B cell (primary cell): ENCODE results near the gene ZFPL1. TPM values are rescaled to one million over a fixed set of nuclear protein-coding genes. Genes with fewer than 3 reads are reported as not detected.

Experiments
- ATAC-seq: fragments of 200-7000 bp; cut with Tn5 transposase; one replicate; pipeline ENCODE4 v1.10.0; 2021; ENCODE audit warnings: low read depth, mild to moderate bottlenecking, moderate number of reproducible peaks, moderate library complexity
- CTCF ChIA-PET: fragments of 350-600 bp; sonication (Branson Sonifier 250); formaldehyde crosslinking; loops from one replicate; lab custom pipeline; 2021; ENCODE audit warnings: antibody characterized with exemption, inconsistent platforms; lab: Charles Lee
- POLR2A ChIA-PET: fragments of 350-600 bp; sonication (Branson Sonifier 250); formaldehyde crosslinking; loops from one replicate; lab custom pipeline; 2021; ENCODE audit warnings: antibody characterized with exemption; lab: Charles Lee
- DNase-seq: peaks from one replicate; pipeline ENCODE4 v3.0.0; 2013
- H2AFZ ChIP-seq: 2 replicates; pipeline ENCODE4 v1.6.1; 2012; ENCODE audit warnings: mild to moderate bottlenecking, low read depth, low read length; ENCODE audit not compliant: insufficient read depth, poor library complexity, severe bottlenecking
- H3K27ac ChIP-seq, 2 donors: 1 replicate in 1 of 2; 2 replicates in 1 of 2; pipeline ENCODE4 v1.5.1; 2012 to 2013; ENCODE audit warnings: low read length in 2 of 2, mild to moderate bottlenecking in 2 of 2, moderate library complexity in 1 of 2
- H3K27me3 ChIP-seq, 4 experiments: fragments of 200-600 bp in 1 of 4; sonication (generic) in 1 of 4; replicated peaks in 1 of 4; 1 replicate in 2 of 4; 2 replicates in 2 of 4; pipeline versions ENCODE4 v1.6.1 to v1.7.0; 2013 to 2016; ENCODE audit warnings: low read length in 3 of 4, mild to moderate bottlenecking in 2 of 4, mixed read lengths in 1 of 4, moderate library complexity in 1 of 4; ENCODE audit not compliant: insufficient read depth in 4 of 4, control insufficient read depth in 3 of 4; ENCODE audit errors: control extremely low read depth in 1 of 4
- H3K36me3 ChIP-seq, 2 experiments: replicated peaks in 1 of 2; 1 replicate in 1 of 2; 2 replicates in 1 of 2; pipeline versions ENCODE4 v1.6.1 to v1.7.1; 2013; ENCODE audit warnings: low read length in 1 of 2; ENCODE audit not compliant: insufficient read depth in 2 of 2, control insufficient read depth in 1 of 2; ENCODE audit errors: control extremely low read depth in 1 of 2, extremely low read depth in 1 of 2
- H3K4me1 ChIP-seq, 2 donors: fragments of 200-600 bp in 1 of 2; sonication (generic) in 1 of 2; 1 replicate in 1 of 2; 2 replicates in 1 of 2; pipeline versions ENCODE4 v1.5.1 to v1.6.1; 2013 to 2017; ENCODE audit warnings: low read length in 2 of 2; ENCODE audit not compliant: control insufficient read depth in 2 of 2, insufficient read depth in 2 of 2
- H3K4me2 ChIP-seq: replicated peaks from 2 replicates; pipeline ENCODE3; 2012; ENCODE audit warnings: mild to moderate bottlenecking, low read depth, low read length; ENCODE audit not compliant: poor library complexity, severe bottlenecking
- H3K4me3 ChIP-seq, 5 experiments: fragments of 200-600 bp in 1 of 5; sonication (generic) in 1 of 5; 1 replicate in 3 of 5; 2 replicates in 2 of 5; pipeline versions ENCODE4 v1.5.1 to v1.7.0; 2011 to 2016; ENCODE audit warnings: low read length in 4 of 5, mild to moderate bottlenecking in 4 of 5, low read depth in 2 of 5, control low read depth in 1 of 5, moderate library complexity in 1 of 5; ENCODE audit not compliant: insufficient read depth in 1 of 5; ENCODE audit errors: control extremely low read depth in 1 of 5, extremely low read depth in 1 of 5
- H3K79me2 ChIP-seq: fragments of 200-600 bp; sonication (generic); one replicate; pipeline ENCODE4 v1.6.0; 2016; ENCODE audit warnings: low read length; ENCODE audit not compliant: control insufficient read depth, insufficient read depth
- H3K9ac ChIP-seq: fragments of 200-600 bp; sonication (generic); 2 replicates; pipeline ENCODE4 v1.6.1; 2017; ENCODE audit warnings: mild to moderate bottlenecking, low read length, moderate library complexity
- H3K9me3 ChIP-seq, 3 donors: one replicate each; pipeline versions ENCODE4 v1.6.1 to v1.7.1; 2013; ENCODE audit warnings: low read length in 2 of 3; ENCODE audit not compliant: control insufficient read depth in 2 of 3, insufficient read depth in 1 of 3; ENCODE audit errors: control extremely low read depth in 1 of 3
- H4K20me1 ChIP-seq: 2 replicates; pipeline ENCODE4 v1.6.0; 2012; ENCODE audit warnings: mild to moderate bottlenecking, low read length; ENCODE audit not compliant: insufficient read depth, control insufficient read depth, poor library complexity, severe bottlenecking
- H3K27ac Mint-ChIP-seq: one replicate; pipeline ENCODE4 v1.8.0; 2021; ENCODE audit warnings: mixed read lengths
- H3K27me3 Mint-ChIP-seq: one replicate; pipeline ENCODE4 v1.8.0; 2021; ENCODE audit warnings: mixed read lengths
- H3K4me1 Mint-ChIP-seq: one replicate; pipeline ENCODE4 v1.8.0; 2021; ENCODE audit warnings: mixed read lengths
- H3K4me3 Mint-ChIP-seq: one replicate; pipeline ENCODE4 v1.8.0; 2021; ENCODE audit warnings: mixed read lengths
- H3K9me3 Mint-ChIP-seq: one replicate; pipeline ENCODE4 v1.8.0; 2022; ENCODE audit warnings: mixed read lengths; ENCODE audit not compliant: insufficient read depth
- CTCF ChIP-seq: fragments of 200-600 bp; IDR thresholded peaks from one replicate; pipeline ENCODE4 v1.8.0; 2022; ENCODE audit warnings: antibody characterized with exemption, mild to moderate bottlenecking
- EZH2 ChIP-seq: IDR thresholded peaks from 2 replicates; pipeline ENCODE4 v1.6.1; 2012; ENCODE audit warnings: borderline replicate concordance, low read depth, mild to moderate bottlenecking, moderate library complexity, low read length; ENCODE audit not compliant: insufficient read depth, poor library complexity, severe bottlenecking
- WGBS: methylation state at CpG from one replicate; pipeline ENCODE4 v1.1.5; 2013; ENCODE audit warnings: missing lambda C conversion rate; ENCODE audit not compliant: insufficient coverage; 5-methylcytosine and 5-hydroxymethylcytosine counted together
- intact Hi-C: fragments of 100-400 bp; cut with micrococcal nuclease; formaldehyde crosslinking; loops from one replicate; pipeline ENCODE4 v1.10.0; 2022
- polyA plus RNA-seq: library from polyadenylated mRNA; depleted of rRNA; stranded (reverse); fragments of >200 nt; gene quantifications from 2 replicates; pipeline ENCODE4 v1.2.3, GENCODE V29; 2012
- total RNA-seq, 2 donors: library from RNA; stranded (reverse); fragments of 120-200 nt in 1 of 2; gene quantifications; 1 replicate in 1 of 2; 2 replicates in 1 of 2; pipeline versions ENCODE4 v1.2.3 to v1.2.4, GENCODE V29; 2013 to 2022

The ZFPL1 gene
- total and polyA plus RNA-seq, 2 donors (not counting 1 experiment from before 2014, with no cell fraction given), result 57.3 to 79.2 TPM

- no peak for ATAC-seq
- intact Hi-C loops, result no loop called here
- H3K27me3 Mint-ChIP-seq, result no peaks in the 10 kb centered on the region
- no peak overlapping the region for H3K27ac Mint-ChIP-seq
- H3K4me3 Mint-ChIP-seq, result no peak overlapping the region
- peaks cover 4% of the 10 kb centered on the region for H3K4me1 Mint-ChIP-seq
- no peaks in the 10 kb centered on the region for H3K9me3 Mint-ChIP-seq
- Histone ChIP-seq H3K4me3 (no peak overlapping the region), H3K9ac (no peak overlapping the region), H3K36me3 (no peaks in the 10 kb centered on the region), H2AFZ (no peak overlapping the region), H3K27me3 (no peaks in the 10 kb centered on the region), H3K4me1 (peaks cover 0 to 10% of the 10 kb centered on the region in 2 donors), H4K20me1 (no peaks in the 10 kb centered on the region), H3K9me3 (no peaks in the 10 kb centered on the region), H3K27ac (no peak overlapping the region), H3K79me2 (no peaks in the 10 kb centered on the region), H3K4me2 (no peak overlapping the region)
- POLR2A ChIA-PET, result no interaction called here
- DNase-seq, result no peak
- TF ChIP-seq EZH2, result no peak
- no peak for TF ChIP-seq CTCF
- CTCF ChIA-PET, result no interaction called here
- WGBS, result 78% methylated on average over 6 of the region's 10 CpGs
Observed at GRCh38 chr11:65067446-65067845, 16.6 kb upstream of the ZFPL1 start.

GRCh38 chr11:65069217-65069616, 14.8 kb upstream of the ZFPL1 start:
- H3K27ac Mint-ChIP-seq, result peak overlapping the region; percentile 32
- Histone ChIP-seq H3K4me2 (no peak overlapping the region), H3K4me1 (peaks cover 0 to 11% of the 10 kb centered on the region in 2 donors), H3K9me3 (no peaks in the 10 kb centered on the region), H3K27ac (no peak overlapping the region), H3K79me2 (no peaks in the 10 kb centered on the region), H3K4me3 (no peak overlapping the region), H3K9ac (no peak overlapping the region), H2AFZ (no peak overlapping the region), H3K36me3 (no peaks in the 10 kb centered on the region), H4K20me1 (no peaks in the 10 kb centered on the region), H3K27me3 (no peaks in the 10 kb centered on the region)
- no peaks in the 10 kb centered on the region for H3K9me3 Mint-ChIP-seq
- POLR2A ChIA-PET, result no interaction called here
- no peak for TF ChIP-seq CTCF
- TF ChIP-seq EZH2, result no peak
- H3K27me3 Mint-ChIP-seq, result no peaks in the 10 kb centered on the region
- H3K4me1 Mint-ChIP-seq, result peaks cover 4% of the 10 kb centered on the region
- WGBS, result 32% methylated on average over 3 of the region's 9 CpGs
- ATAC-seq (no peak), DNase-seq (no peak)
- H3K4me3 Mint-ChIP-seq, result no peak overlapping the region
- CTCF ChIA-PET, result no interaction called here
- intact Hi-C loops, result no loop called here
